ENCODE measurements around the gene CENPN. TPM values are rescaled to one million over a fixed set of nuclear protein-coding genes. Genes with fewer than 3 reads are reported as not detected.

Gene CENPN
- total RNA-seq, 1 experiment from 2014 or later, result 78.6 TPM

- Histone ChIP-seq H3T11ph (ENCODE audit: low read length) (no peak overlapping the region), H3K56ac (ENCODE audit: insufficient read length, low read depth, low read length) (no peak overlapping the region), H2BK5ac (ENCODE audit: insufficient read length, low read length) (no peak overlapping the region), H3K27ac (ENCODE audit: insufficient read length, low read depth, low read length) (no peak overlapping the region), H3K14ac (ENCODE audit: insufficient read depth, low read length) (no peak overlapping the region), H3K79me2 (ENCODE audit: insufficient read depth, low read length) (no peaks in the 10 kb centered on the region), H2BK20ac (ENCODE audit: low read depth, low read length, poor library complexity, severe bottlenecking) (no peak overlapping the region), H3K4ac (ENCODE audit: low read depth, low read length) (no peak overlapping the region), H2AK5ac (ENCODE audit: insufficient read length, low read length) (no peak overlapping the region), H2AFZ (ENCODE audit: low read length) (no peak overlapping the region), H3K4me1 (ENCODE audit: insufficient read depth, low read length) (no peaks in the 10 kb centered on the region), H4K5ac (ENCODE audit: insufficient read length, low read depth, low read length) (no peak overlapping the region), H4K91ac (ENCODE audit: insufficient read length, low read depth, low read length) (no peak overlapping the region), H3K4me2 (ENCODE audit: insufficient read depth, insufficient read length, low read length) (no peak overlapping the region), H3K18ac (ENCODE audit: insufficient read length, low read depth, low read length) (no peak overlapping the region), H3K27me3 (ENCODE audit: insufficient read depth, low read length) (no peaks in the 10 kb centered on the region), H2BK12ac (ENCODE audit: insufficient read length, low read depth, low read length) (no peak overlapping the region), H2BK15ac (ENCODE audit: low read depth, low read length) (no peak overlapping the region), H2BK120ac (ENCODE audit: low read depth, low read length, poor library complexity, severe bottlenecking) (no peak overlapping the region), H3K79me1 (ENCODE audit: insufficient read depth, low read depth, low read length, poor library complexity, severe bottlenecking) (no peaks in the 10 kb centered on the region), H4K8ac (replicated peaks; ENCODE audit: insufficient read length, low read depth, low read length) (no peak overlapping the region), H3K9me3 (ENCODE audit: control insufficient read depth, low read depth, low read length) (no peaks in the 10 kb centered on the region), H3K23me2 (ENCODE audit: insufficient read length, low read depth, low read length, poor library complexity, severe bottlenecking) (no peaks in the 10 kb centered on the region), H3K23ac (ENCODE audit: insufficient read length, low read depth, low read length) (no peak overlapping the region), H4K20me1 (ENCODE audit: control insufficient read depth, insufficient read depth, insufficient read length) (no peaks in the 10 kb centered on the region), H3K9ac (ENCODE audit: extremely low read depth, insufficient read length, low read length) (no peak overlapping the region)
- Mint-ChIP-seq H3K27ac (no peak overlapping the region), H3K36me3 (ENCODE audit: insufficient read depth in 1 of 3, low read depth in 3 of 3) (peaks cover 0 to 7% (median 1%) of the 10 kb centered on the region in 3 experiments; a peak in 4 of 7 replicates), H3K4me1 (no peaks in the 10 kb centered on the region; a peak in 1 of 4 replicates), H3K9me3 (peaks cover 12 to 15% of the 10 kb centered on the region in 2 experiments; a peak in 4 of 5 replicates), H3K27me3 (ENCODE audit: low read depth) (no peaks in the 10 kb centered on the region), H3K4me3 (no peak overlapping the region)
- TF ChIP-seq CTCF (conservative IDR thresholded peaks at IDR 0.05), result no peak
- DNase-seq, result no peak
- no CpG with 5 or more reads among the region's 11 CpGs for WGBS (ENCODE audit: extremely low coverage, insufficient read length, low lambda C conversion rate)
Observed at GRCh38 chr16:81053761-81054160, 46.7 kb downstream of the CENPN start.
